Osteoblast (primary cell): ENCODE measurements around the gene DUSP3. TPM values are rescaled to one million over a fixed set of nuclear protein-coding genes. Genes with fewer than 3 reads are reported as not detected.

ENCODE experiments used
- DNase-seq: peaks from one replicate; pipeline ENCODE4 v3.0.0; 2011; ENCODE audit warnings: low spot score, mixed read lengths; ENCODE audit not compliant: insufficient read length; ENCODE audit errors: missing footprints
- H2AFZ ChIP-seq: 2 replicates; pipeline ENCODE4 v1.6.0; 2011; ENCODE audit warnings: mild to moderate bottlenecking, low read length
- H3K27ac ChIP-seq: 2 replicates; pipeline ENCODE4 v1.5.1; 2011; ENCODE audit warnings: mild to moderate bottlenecking, low read depth, low read length, moderate library complexity
- H3K27me3 ChIP-seq: 2 replicates; pipeline ENCODE4 v1.6.0; 2012; ENCODE audit warnings: mild to moderate bottlenecking, control low read depth, inconsistent platforms, low read length, moderate library complexity; ENCODE audit not compliant: insufficient read depth
- H3K36me3 ChIP-seq: 2 replicates; pipeline ENCODE4 v1.5.1; 2011; ENCODE audit warnings: mild to moderate bottlenecking, low read length, control low read depth, moderate library complexity; ENCODE audit not compliant: insufficient read depth
- H3K4me1 ChIP-seq: 2 replicates; pipeline ENCODE4 v1.5.1; 2011; ENCODE audit warnings: mild to moderate bottlenecking, low read length, control low read depth, moderate library complexity; ENCODE audit not compliant: insufficient read depth
- H3K4me2 ChIP-seq: 2 replicates; pipeline ENCODE4 v1.6.0; 2011; ENCODE audit warnings: mild to moderate bottlenecking, low read length; ENCODE audit not compliant: insufficient read depth
- H3K4me3 ChIP-seq: fragments of 200-600 bp; sonication (generic); 3 replicates; pipeline ENCODE4 v1.5.1; 2012; ENCODE audit warnings: mild to moderate bottlenecking, low read length, inconsistent platforms; ENCODE audit not compliant: insufficient read depth
- H3K79me2 ChIP-seq: 2 replicates; pipeline ENCODE4 v1.6.0; 2012; ENCODE audit warnings: mild to moderate bottlenecking, low read length, control low read depth, inconsistent platforms; ENCODE audit not compliant: insufficient read depth
- H3K9me3 ChIP-seq: 2 replicates; pipeline ENCODE4 v1.5.1; 2011; ENCODE audit warnings: low read depth, low read length, control low read depth
- H4K20me1 ChIP-seq: 2 replicates; pipeline ENCODE4 v1.6.0; 2012; ENCODE audit warnings: mild to moderate bottlenecking, low read length, control low read depth; ENCODE audit not compliant: insufficient read depth
- total RNA-seq: library from RNA; depleted of rRNA; stranded (reverse); fragments of >200 nt; gene quantifications from 2 replicates; pipeline ENCODE4 v1.2.3, GENCODE V29; 2012
- TF ChIP-seq, protein P1 (sequence below): IDR thresholded peaks from 2 replicates; pipeline ENCODE4 v1.5.1; 2011; ENCODE audit warnings: mild to moderate bottlenecking, low read depth, low read length, moderate library complexity; ENCODE audit errors: extremely low read depth

The DUSP3 gene
- total RNA-seq, 1 donor = 68.8 TPM

DNA sequence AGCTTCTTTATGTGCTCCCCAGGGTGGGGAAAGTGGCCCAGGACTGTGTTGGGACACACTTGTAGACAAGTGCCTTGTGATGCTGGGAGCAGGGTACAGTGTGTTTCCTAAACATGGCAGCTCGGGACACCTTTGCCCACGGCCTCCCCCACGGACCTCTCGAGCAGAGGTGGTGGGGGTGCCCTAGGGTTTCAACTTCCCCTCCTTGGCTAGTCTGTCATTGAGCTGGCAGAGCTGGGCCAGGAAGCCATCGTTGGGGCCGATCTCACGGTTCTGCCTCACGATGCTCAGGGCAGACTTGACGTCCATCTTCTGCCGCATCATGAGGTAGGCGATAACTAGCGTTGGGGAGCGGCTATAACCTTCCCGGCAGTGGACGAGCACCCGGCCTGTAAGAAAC, 9.4 kb downstream of the DUSP3 start:
- no peak overlapping the region for H2AFZ ChIP-seq
- TF ChIP-seq, protein P1, sequence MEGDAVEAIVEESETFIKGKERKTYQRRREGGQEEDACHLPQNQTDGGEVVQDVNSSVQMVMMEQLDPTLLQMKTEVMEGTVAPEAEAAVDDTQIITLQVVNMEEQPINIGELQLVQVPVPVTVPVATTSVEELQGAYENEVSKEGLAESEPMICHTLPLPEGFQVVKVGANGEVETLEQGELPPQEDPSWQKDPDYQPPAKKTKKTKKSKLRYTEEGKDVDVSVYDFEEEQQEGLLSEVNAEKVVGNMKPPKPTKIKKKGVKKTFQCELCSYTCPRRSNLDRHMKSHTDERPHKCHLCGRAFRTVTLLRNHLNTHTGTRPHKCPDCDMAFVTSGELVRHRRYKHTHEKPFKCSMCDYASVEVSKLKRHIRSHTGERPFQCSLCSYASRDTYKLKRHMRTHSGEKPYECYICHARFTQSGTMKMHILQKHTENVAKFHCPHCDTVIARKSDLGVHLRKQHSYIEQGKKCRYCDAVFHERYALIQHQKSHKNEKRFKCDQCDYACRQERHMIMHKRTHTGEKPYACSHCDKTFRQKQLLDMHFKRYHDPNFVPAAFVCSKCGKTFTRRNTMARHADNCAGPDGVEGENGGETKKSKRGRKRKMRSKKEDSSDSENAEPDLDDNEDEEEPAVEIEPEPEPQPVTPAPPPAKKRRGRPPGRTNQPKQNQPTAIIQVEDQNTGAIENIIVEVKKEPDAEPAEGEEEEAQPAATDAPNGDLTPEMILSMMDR = no peak
- peaks cover 15% of the 10 kb centered on the region for H4K20me1 ChIP-seq
- H3K36me3 ChIP-seq = peaks cover 53% of the 10 kb centered on the region
- H3K4me1 ChIP-seq = peaks cover 3% of the 10 kb centered on the region
- H3K27ac ChIP-seq = no peak overlapping the region
- no peaks in the 10 kb centered on the region for H3K27me3 ChIP-seq
- H3K79me2 ChIP-seq = peaks cover 18% of the 10 kb centered on the region
- no peak overlapping the region for H3K4me2 ChIP-seq
- no peaks in the 10 kb centered on the region for H3K9me3 ChIP-seq
- DNase-seq = peak; percentile 34
- H3K4me3 ChIP-seq = no peak overlapping the region

DNA sequence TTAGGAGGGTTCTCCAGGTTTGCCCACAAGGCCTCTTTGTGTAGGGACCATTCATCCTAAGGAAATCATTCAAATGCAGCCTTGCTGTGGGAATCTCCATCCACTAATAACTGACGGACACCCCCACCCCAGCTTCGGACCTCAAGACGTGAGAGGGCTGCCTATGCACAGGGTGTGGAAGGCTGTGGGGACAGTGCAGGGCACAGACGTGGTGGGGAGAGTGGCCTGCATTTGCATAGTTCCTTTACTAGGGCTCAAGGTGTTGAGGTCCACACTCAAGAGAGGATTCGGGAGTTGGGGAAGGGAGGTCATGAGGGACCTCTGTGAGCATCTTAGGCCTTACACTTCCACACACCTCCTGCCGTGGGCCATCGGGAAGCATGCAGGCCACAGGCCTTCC, 9.8 kb downstream of the DUSP3 start:
- Histone ChIP-seq H3K4me3 (no peak overlapping the region), H3K4me1 (peaks cover 3% of the 10 kb centered on the region)

DNA sequence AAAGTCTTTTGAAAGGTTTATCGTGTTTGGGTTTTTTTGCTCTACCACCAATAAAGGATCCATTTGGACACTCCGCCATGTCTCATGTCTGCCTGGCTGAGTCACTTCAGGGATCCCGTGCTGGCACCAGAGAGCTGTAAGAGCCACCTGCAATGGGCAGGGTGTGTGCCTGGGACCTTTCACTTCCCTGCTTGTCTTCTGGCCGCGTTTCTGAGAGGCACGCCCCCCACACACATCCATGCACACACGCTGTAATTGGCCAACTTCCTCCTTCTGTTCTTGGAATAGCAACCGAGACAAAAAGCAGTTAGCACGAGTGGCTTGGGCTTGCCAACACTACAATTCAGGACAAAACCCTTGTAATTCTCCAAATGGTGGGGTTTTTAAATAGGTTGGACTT, 10.4 kb downstream of the DUSP3 start:
- H3K79me2 ChIP-seq = peaks cover 13% of the 10 kb centered on the region
- peaks cover 3% of the 10 kb centered on the region for H3K4me1 ChIP-seq
- H2AFZ ChIP-seq = no peak overlapping the region
- DNase-seq = no peak
- TF ChIP-seq, protein P1 = no peak
- H3K4me2 ChIP-seq = no peak overlapping the region
- H4K20me1 ChIP-seq = peaks cover 14% of the 10 kb centered on the region
- no peaks in the 10 kb centered on the region for H3K27me3 ChIP-seq
- H3K27ac ChIP-seq = no peak overlapping the region
- no peaks in the 10 kb centered on the region for H3K9me3 ChIP-seq
- peaks cover 45% of the 10 kb centered on the region for H3K36me3 ChIP-seq
- no peak overlapping the region for H3K4me3 ChIP-seq

More for the DNA sequence above, 9.8 kb downstream of the DUSP3 start:
- Histone ChIP-seq H4K20me1 (peaks cover 15% of the 10 kb centered on the region), H3K27ac (no peak overlapping the region), H3K4me2 (no peak overlapping the region), H3K9me3 (no peaks in the 10 kb centered on the region), H3K27me3 (no peaks in the 10 kb centered on the region), H3K36me3 (peaks cover 48% of the 10 kb centered on the region), H3K79me2 (peaks cover 15% of the 10 kb centered on the region), H2AFZ (no peak overlapping the region)
- DNase-seq = no peak
- TF ChIP-seq, protein P1 = no peak

DNA sequence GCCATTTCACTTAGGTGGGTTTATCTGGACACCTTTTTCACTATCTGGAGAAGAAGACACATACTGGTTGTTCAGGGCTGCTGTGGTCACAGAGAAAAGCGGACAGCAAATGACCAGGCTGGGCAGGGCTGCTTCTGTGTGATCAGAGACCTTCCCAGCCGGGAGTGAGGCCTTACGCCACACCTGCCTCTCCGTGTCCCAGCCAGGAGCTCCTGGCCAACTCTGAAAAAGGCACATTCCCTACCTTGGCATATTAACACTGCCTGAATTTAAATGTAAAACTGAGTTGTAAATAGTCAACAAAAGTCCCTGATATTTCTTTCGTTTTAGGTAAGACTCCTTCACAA, 11.1 kb downstream of the DUSP3 start:
- Histone ChIP-seq H3K27ac (no peak overlapping the region), H3K9me3 (no peaks in the 10 kb centered on the region), H3K4me2 (no peak overlapping the region), H3K79me2 (peaks cover 6% of the 10 kb centered on the region), H4K20me1 (peaks cover 7% of the 10 kb centered on the region), H3K27me3 (no peaks in the 10 kb centered on the region), H2AFZ (no peak overlapping the region), H3K4me1 (peaks cover 3% of the 10 kb centered on the region), H3K36me3 (peaks cover 38% of the 10 kb centered on the region), H3K4me3 (no peak overlapping the region)
- TF ChIP-seq, protein P1 = no peak
- no peak for DNase-seq
